ENCODE data around the gene SOWAHD. TPM values are rescaled to one million over a fixed set of nuclear protein-coding genes. Genes with fewer than 3 reads are reported as not detected.

Gene SOWAHD
- total and polyA plus RNA-seq, 2 experiments from 2014 or later: 0.22 TPM; not detected in 1

GRCh38 chrX:119759248-119759766, 919 bp downstream of the SOWAHD start:
- Histone ChIP-seq H4K20me1 (ENCODE audit: insufficient read depth) (no peaks in the 10 kb centered on the region), H3K9me3 (ENCODE audit: low read depth) (no peaks in the 10 kb centered on the region), H3K4me2 (ENCODE audit: unreplicated experiment) (peak overlapping the region; percentile 61), H3K4me3 (peak overlapping the region; percentile 71), H3K27ac (no peak overlapping the region), H3K36me3 (ENCODE audit: low read depth) (no peaks in the 10 kb centered on the region), H3K9me2 (ENCODE audit: insufficient read depth) (no peaks in the 10 kb centered on the region), H3K27me3 (replicated peaks; ENCODE audit: insufficient read depth) (no peaks in the 10 kb centered on the region), H3F3A (ENCODE audit: insufficient read depth) (0 out of 2 replicates have a peak, but pooled peaks cover 4% of the 10 kb centered on the region), H2AFZ (peak overlapping the region; percentile 75), H3K9ac (no peak overlapping the region), H3K79me2 (ENCODE audit: insufficient read depth) (no peaks in the 10 kb centered on the region), H3K4me1 (ENCODE audit: insufficient read depth) (peaks cover 13% of the 10 kb centered on the region)
- TF ChIP-seq EZH2phosphoT487 (IDR thresholded peaks at IDR 0.05; ENCODE audit: insufficient read depth, low read depth) (no peak), EZH2 (IDR thresholded peaks at IDR 0.05; ENCODE audit: insufficient read depth, poor library complexity, severe bottlenecking) (no peak)
- WGBS, 2 experiments (ENCODE audit: low coverage in 1 of 2, low lambda C conversion rate in 2 of 2, missing lambda C conversion rate in 2 of 2): 45 to 47% methylated on average over 11 to 28 of the region's 44 CpGs
- DNase-seq: no peak
- in situ Hi-C loops (cut with MboI): no loop called here

- WGBS, 2 experiments (ENCODE audit: low coverage in 1 of 2, low lambda C conversion rate in 2 of 2, missing lambda C conversion rate in 2 of 2): 93 to 100% methylated on average over 13 to 17 of the region's 18 CpGs
- H2AFZ ChIP-seq: no peak overlapping the region
- H3K9me2 ChIP-seq (ENCODE audit: insufficient read depth): no peaks in the 10 kb centered on the region
- no peaks in the 10 kb centered on the region for H3K79me2 ChIP-seq (ENCODE audit: insufficient read depth)
- H3K4me3 ChIP-seq: no peak overlapping the region
- no peaks in the 10 kb centered on the region for H3K27me3 ChIP-seq (replicated peaks; ENCODE audit: insufficient read depth)
- H3F3A ChIP-seq (ENCODE audit: insufficient read depth): 0 out of 2 replicates have a peak, but pooled peaks cover 4% of the 10 kb centered on the region
- no peak overlapping the region for H3K27ac ChIP-seq
- in situ Hi-C loops (cut with MboI): no loop called here
- no peak overlapping the region for H3K9ac ChIP-seq
- no peaks in the 10 kb centered on the region for H3K9me3 ChIP-seq (ENCODE audit: low read depth)
- no peaks in the 10 kb centered on the region for H3K36me3 ChIP-seq (ENCODE audit: low read depth)
- H4K20me1 ChIP-seq (ENCODE audit: insufficient read depth): no peaks in the 10 kb centered on the region
- no peak overlapping the region for H3K4me2 ChIP-seq (ENCODE audit: unreplicated experiment)
- DNase-seq: no peak
- peaks cover 13% of the 10 kb centered on the region for H3K4me1 ChIP-seq (ENCODE audit: insufficient read depth)
- TF ChIP-seq EZH2phosphoT487 (IDR thresholded peaks at IDR 0.05; ENCODE audit: insufficient read depth, low read depth) (no peak), EZH2 (IDR thresholded peaks at IDR 0.05; ENCODE audit: insufficient read depth, poor library complexity, severe bottlenecking) (no peak)
Observed at GRCh38 chrX:119760026-119760877, 1.9 kb downstream of the SOWAHD start.

GRCh38 chrX:119762718-119763117, 4.3 kb downstream of the SOWAHD start:
- H3K4me1 ChIP-seq (ENCODE audit: insufficient read depth): peaks cover 13% of the 10 kb centered on the region
- no peaks in the 10 kb centered on the region for H3K27me3 ChIP-seq (replicated peaks; ENCODE audit: insufficient read depth)
- no peaks in the 10 kb centered on the region for H3K79me2 ChIP-seq (ENCODE audit: insufficient read depth)
- H3K36me3 ChIP-seq (ENCODE audit: low read depth): no peaks in the 10 kb centered on the region
- in situ Hi-C loops (cut with MboI): no loop called here
- DNase-seq: peak; percentile 34
- no peak overlapping the region for H3K9ac ChIP-seq
- no peaks in the 10 kb centered on the region for H4K20me1 ChIP-seq (ENCODE audit: insufficient read depth)
- H3K27ac ChIP-seq: peak overlapping the region; percentile 39
- H3K4me3 ChIP-seq: peak overlapping the region; percentile 43; the same call in 1 of the 2 replicates
- H3K4me2 ChIP-seq (ENCODE audit: unreplicated experiment): peak overlapping the region; percentile 61
- WGBS, 2 experiments (ENCODE audit: low coverage in 1 of 2, low lambda C conversion rate in 2 of 2, missing lambda C conversion rate in 2 of 2): 14 to 19% methylated on average over 3 of the region's 3 CpGs
- 0 out of 2 replicates have a peak, but pooled peaks cover 4% of the 10 kb centered on the region for H3F3A ChIP-seq (ENCODE audit: insufficient read depth)
- no peaks in the 10 kb centered on the region for H3K9me2 ChIP-seq (ENCODE audit: insufficient read depth)
- TF ChIP-seq EZH2phosphoT487 (IDR thresholded peaks at IDR 0.05; ENCODE audit: insufficient read depth, low read depth) (no peak), EZH2 (IDR thresholded peaks at IDR 0.05; ENCODE audit: insufficient read depth, poor library complexity, severe bottlenecking) (no peak)
- no peaks in the 10 kb centered on the region for H3K9me3 ChIP-seq (ENCODE audit: low read depth)
- peak overlapping the region; percentile 63 for H2AFZ ChIP-seq

- Histone ChIP-seq H3F3A (ENCODE audit: insufficient read depth) (0 out of 2 replicates have a peak, but pooled peaks cover 4% of the 10 kb centered on the region), H3K4me1 (ENCODE audit: insufficient read depth) (peaks cover 13% of the 10 kb centered on the region), H3K4me2 (ENCODE audit: unreplicated experiment) (peak overlapping the region; percentile 61), H3K9me3 (ENCODE audit: low read depth) (no peaks in the 10 kb centered on the region), H3K4me3 (peak overlapping the region; percentile 43), H3K79me2 (ENCODE audit: insufficient read depth) (no peaks in the 10 kb centered on the region), H3K9me2 (ENCODE audit: insufficient read depth) (no peaks in the 10 kb centered on the region), H3K27me3 (replicated peaks; ENCODE audit: insufficient read depth) (no peaks in the 10 kb centered on the region), H3K9ac (no peak overlapping the region), H2AFZ (peak overlapping the region; percentile 63), H3K27ac (peak overlapping the region; percentile 39), H3K36me3 (ENCODE audit: low read depth) (no peaks in the 10 kb centered on the region), H4K20me1 (ENCODE audit: insufficient read depth) (no peaks in the 10 kb centered on the region)
- TF ChIP-seq EZH2phosphoT487 (IDR thresholded peaks at IDR 0.05; ENCODE audit: insufficient read depth, low read depth) (no peak), EZH2 (IDR thresholded peaks at IDR 0.05; ENCODE audit: insufficient read depth, poor library complexity, severe bottlenecking) (no peak)
- WGBS, 2 experiments (ENCODE audit: low coverage in 1 of 2, low lambda C conversion rate in 2 of 2, missing lambda C conversion rate in 2 of 2): 10 to 19% methylated on average over 4 to 7 of the region's 7 CpGs
- in situ Hi-C loops (cut with MboI): no loop called here
- peak; percentile 69 for DNase-seq
Observed at GRCh38 chrX:119763181-119763580, 4.8 kb downstream of the SOWAHD start.

Data from GM23248 (cell line).